HepG2 (cell line): ENCODE results near the gene BBC3. TPM values are rescaled to one million over a fixed set of nuclear protein-coding genes. Genes with fewer than 3 reads are reported as not detected.

ENCODE experiments used
- ARNT ChIP-seq: fragments of 450-650 bp; IDR thresholded peaks from 2 replicates; pipeline ENCODE4 v1.6.1; 2017
- ATAD3A ChIP-seq: sonication (generic); formaldehyde crosslinking; IDR thresholded peaks from 2 replicates; pipeline ENCODE4 v1.4.0; 2020; ENCODE audit warnings: missing genetic modification reagents
- CHD2 ChIP-seq: IDR thresholded peaks from 2 replicates; pipeline ENCODE4 v1.6.1; 2011; ENCODE audit warnings: low read depth, low read length, improper control_type of control experiment
- MAFK ChIP-seq, 2 experiments: IDR thresholded peaks in 1 of 2; conservative IDR thresholded peaks in 1 of 2; 2 replicates each; pipeline ENCODE4 v1.6.1; 2011; ENCODE audit warnings: improper control_type of control experiment in 2 of 2, low read length in 2 of 2
- NFKB2 ChIP-seq: sonication (generic); formaldehyde crosslinking; IDR thresholded peaks from 2 replicates; pipeline ENCODE4 v1.4.0; 2020; ENCODE audit warnings: missing genetic modification reagents, borderline replicate concordance
- SALL2 ChIP-seq: sonication (generic); formaldehyde crosslinking; IDR thresholded peaks from 2 replicates; pipeline ENCODE4 v1.8.1; 2023; ENCODE audit warnings: mild to moderate bottlenecking, missing genetic modification reagents, inconsistent platforms
- SCMH1 ChIP-seq: sonication (generic); formaldehyde crosslinking; IDR thresholded peaks from 2 replicates; pipeline ENCODE4 v1.9.0; 2021; ENCODE audit warnings: missing genetic modification reagents, mild to moderate bottlenecking, borderline replicate concordance
- SNRNP70 ChIP-seq: fragments of 200-400 bp; formaldehyde crosslinking; IDR thresholded peaks from 2 replicates; pipeline ENCODE4 v1.6.1; 2017; ENCODE audit warnings: mild to moderate bottlenecking, low read depth, low read length, moderate library complexity
- SRSF4 ChIP-seq: fragments of 200-400 bp; formaldehyde crosslinking; IDR thresholded peaks from one replicate; pipeline ENCODE4 v1.6.1; 2018; ENCODE audit warnings: mild to moderate bottlenecking, low read depth, low read length, moderate library complexity; ENCODE audit not compliant: poor library complexity, severe bottlenecking
- TCF7 ChIP-seq: sonication (generic); IDR thresholded peaks from 2 replicates; pipeline ENCODE4 v1.6.1; 2016; ENCODE audit warnings: antibody characterized with exemption, low read depth
- ZFP91 ChIP-seq: sonication (generic); formaldehyde crosslinking; IDR thresholded peaks from 2 replicates; pipeline ENCODE4 v1.9.0; 2022; ENCODE audit warnings: missing genetic modification reagents, mild to moderate bottlenecking, borderline replicate concordance
- ZNF44 ChIP-seq: sonication (generic); formaldehyde crosslinking; IDR thresholded peaks from 2 replicates; pipeline ENCODE4 v1.5.1; 2020; ENCODE audit warnings: mild to moderate bottlenecking, missing genetic modification reagents
- ZNF484 ChIP-seq: sonication (generic); formaldehyde crosslinking; IDR thresholded peaks from 2 replicates; pipeline ENCODE4 v1.5.1; 2020; ENCODE audit warnings: mild to moderate bottlenecking, low read depth, missing genetic modification reagents, borderline replicate concordance
- ZNF543 ChIP-seq: sonication (generic); formaldehyde crosslinking; IDR thresholded peaks from 2 replicates; pipeline ENCODE4 v1.4.0; 2020; ENCODE audit warnings: mild to moderate bottlenecking, missing genetic modification reagents
- ZNF614 ChIP-seq: IDR thresholded peaks from 2 replicates; pipeline ENCODE4 v1.6.1; 2018; ENCODE audit warnings: missing biosample characterization, missing genetic modification reagents, inconsistent platforms, borderline replicate concordance
- polyA plus RNA-seq, 8 experiments: library from polyadenylated mRNA; depleted of rRNA in 3 of 8; stranded (reverse) in 7 of 8; unstranded in 1 of 8; fragments of >200 nt; fragmentation: Illumina TruSeq in 4 of 8; extraction: Trizol in 4 of 8; gene quantifications; 2 replicates each; pipeline versions ENCODE4 v1.2.1 to v1.2.3, GENCODE V29; 2011 to 2016; ENCODE audit warnings: low read depth in 4 of 8, missing spikeins in 1 of 8, mixed read lengths in 1 of 8; ENCODE audit not compliant: insufficient read depth in 1 of 8
- total RNA-seq, 5 experiments: library from RNA; depleted of rRNA; stranded (reverse); fragments of >200 nt; fragmentation: Illumina TruSeq; extraction: Trizol; gene quantifications; 2 replicates each; pipeline ENCODE4 v1.2.3, GENCODE V29; 2016; ENCODE audit warnings: low read depth in 1 of 5
- TF ChIP-seq, protein P1 (sequence below): conservative IDR thresholded peaks from 2 replicates; pipeline ENCODE4 v1.6.1; 2018; ENCODE audit warnings: missing genetic modification reagents
- TF ChIP-seq, protein P2 (sequence below): sonication (generic); formaldehyde crosslinking; IDR thresholded peaks from 2 replicates; pipeline ENCODE4 v1.4.0; 2020; ENCODE audit warnings: low read depth, mild to moderate bottlenecking, missing genetic modification reagents

BBC3 gene
- total and polyA plus RNA-seq, 2 of the 13 experiments (the other 11 are each of a cell fraction or from before 2014, with no cell fraction given), result 6.1 to 8.8 TPM

DNA sequence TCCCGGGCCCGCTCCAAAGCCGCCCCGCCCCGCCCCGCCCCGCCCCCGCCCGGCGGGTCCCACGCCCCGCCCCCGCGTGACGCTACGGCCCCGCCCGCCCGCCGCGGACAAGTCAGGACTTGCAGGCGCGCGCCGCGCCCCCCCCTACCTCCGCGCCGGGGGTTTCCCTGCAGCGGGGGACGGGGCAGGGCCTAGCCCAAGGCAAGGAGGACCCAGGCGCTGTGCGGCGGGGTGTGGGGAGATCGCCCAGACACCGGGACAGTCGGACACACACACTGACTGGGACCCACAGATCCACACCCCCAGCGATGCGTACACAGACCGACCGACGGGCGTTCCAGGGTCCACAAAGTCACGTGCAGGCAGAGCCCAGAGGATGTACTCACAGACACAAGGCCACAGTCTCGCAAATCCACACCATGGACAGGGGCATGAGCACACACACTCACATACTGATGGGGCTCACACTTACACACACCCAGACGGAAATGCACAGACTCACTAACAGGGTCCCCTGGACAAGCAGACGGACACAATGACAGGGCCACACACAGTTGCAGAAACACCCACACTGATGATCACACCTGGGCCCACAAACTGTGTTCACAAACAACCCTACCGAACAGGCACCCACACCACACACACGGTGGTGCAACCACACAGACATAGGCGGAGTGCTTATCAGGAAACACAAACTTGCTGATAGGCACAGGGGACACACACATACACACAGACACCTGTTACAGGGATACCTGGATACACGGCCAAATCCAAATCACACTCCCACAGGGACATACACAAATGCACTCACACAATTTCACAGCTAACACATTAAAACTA, 436 bp upstream of the BBC3 start (continued):
- TF ChIP-seq, protein P1, sequence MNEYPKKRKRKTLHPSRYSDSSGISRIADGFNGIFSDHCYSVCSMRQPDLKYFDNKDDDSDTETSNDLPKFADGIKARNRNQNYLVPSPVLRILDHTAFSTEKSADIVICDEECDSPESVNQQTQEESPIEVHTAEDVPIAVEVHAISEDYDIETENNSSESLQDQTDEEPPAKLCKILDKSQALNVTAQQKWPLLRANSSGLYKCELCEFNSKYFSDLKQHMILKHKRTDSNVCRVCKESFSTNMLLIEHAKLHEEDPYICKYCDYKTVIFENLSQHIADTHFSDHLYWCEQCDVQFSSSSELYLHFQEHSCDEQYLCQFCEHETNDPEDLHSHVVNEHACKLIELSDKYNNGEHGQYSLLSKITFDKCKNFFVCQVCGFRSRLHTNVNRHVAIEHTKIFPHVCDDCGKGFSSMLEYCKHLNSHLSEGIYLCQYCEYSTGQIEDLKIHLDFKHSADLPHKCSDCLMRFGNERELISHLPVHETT (CRISPR knock-in tag), result no peak; the same call in 1 of the 2 replicates
- TF ChIP-seq ZNF543 (CRISPR knock-in tag) (no peak), ARNT (no peak), ZNF614 (peak; percentile 33; the same call in 1 of the 2 replicates), SRSF4 (no peak), ATAD3A (CRISPR knock-in tag) (no peak), ZFP91 (CRISPR knock-in tag) (peak; percentile 50), ZNF484 (CRISPR knock-in tag) (no peak), SCMH1 (CRISPR knock-in tag) (no peak), MAFK (conservative IDR thresholded peaks at IDR 0.05 in 1 of 2, IDR thresholded peaks at IDR 0.05 in 1 of 2; ENCODE audit: low read length in 2 of 2) (no peak), NFKB2 (CRISPR knock-in tag) (peak; percentile 90; the same call in 1 of the 2 replicates), CHD2 (no peak), TCF7 (no peak), ZNF44 (CRISPR knock-in tag) (no peak), SNRNP70 (no peak), SALL2 (no peak)
- TF ChIP-seq, protein P2, sequence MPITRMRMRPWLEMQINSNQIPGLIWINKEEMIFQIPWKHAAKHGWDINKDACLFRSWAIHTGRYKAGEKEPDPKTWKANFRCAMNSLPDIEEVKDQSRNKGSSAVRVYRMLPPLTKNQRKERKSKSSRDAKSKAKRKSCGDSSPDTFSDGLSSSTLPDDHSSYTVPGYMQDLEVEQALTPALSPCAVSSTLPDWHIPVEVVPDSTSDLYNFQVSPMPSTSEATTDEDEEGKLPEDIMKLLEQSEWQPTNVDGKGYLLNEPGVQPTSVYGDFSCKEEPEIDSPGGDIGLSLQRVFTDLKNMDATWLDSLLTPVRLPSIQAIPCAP, result no peak
